ENCODE data around the gene GDF2.

Gene GDF2

DNA sequence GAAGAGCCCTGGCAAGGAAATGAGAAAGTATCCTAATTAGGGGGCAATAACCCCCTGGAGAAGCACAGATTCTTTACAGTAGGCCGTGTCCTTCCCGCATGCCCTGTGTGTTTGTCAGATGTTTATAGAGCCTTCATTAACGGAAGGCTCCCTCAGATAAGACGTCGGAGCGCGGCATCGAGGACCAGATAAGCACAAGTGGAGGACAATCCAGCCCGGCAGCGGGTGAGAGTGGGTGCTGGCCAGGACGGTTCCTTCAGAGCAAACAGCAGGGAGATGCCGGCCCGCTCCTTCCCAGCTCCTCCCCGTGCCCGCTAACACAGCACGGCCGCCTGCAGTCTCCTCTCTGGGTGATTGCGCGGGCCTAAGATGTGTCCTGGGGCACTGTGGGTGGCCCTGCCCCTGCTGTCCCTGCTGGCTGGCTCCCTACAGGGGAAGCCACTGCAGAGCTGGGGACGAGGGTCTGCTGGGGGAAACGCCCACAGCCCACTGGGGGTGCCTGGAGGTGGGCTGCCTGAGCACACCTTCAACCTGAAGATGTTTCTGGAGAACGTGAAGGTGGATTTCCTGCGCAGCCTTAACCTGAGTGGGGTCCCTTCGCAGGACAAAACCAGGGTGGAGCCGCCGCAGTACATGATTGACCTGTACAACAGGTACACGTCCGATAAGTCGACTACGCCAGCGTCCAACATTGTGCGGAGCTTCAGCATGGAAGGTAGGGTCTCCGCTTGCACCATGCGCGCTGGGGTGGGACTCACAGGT, at the start of gene GDF2:
TSS of gene GDF2 (plus strand) at position 155 of the 762 bp plus-strand sequence. CDS start at position 370, 215 bp downstream.
- DNase-seq: no peak

DNA sequence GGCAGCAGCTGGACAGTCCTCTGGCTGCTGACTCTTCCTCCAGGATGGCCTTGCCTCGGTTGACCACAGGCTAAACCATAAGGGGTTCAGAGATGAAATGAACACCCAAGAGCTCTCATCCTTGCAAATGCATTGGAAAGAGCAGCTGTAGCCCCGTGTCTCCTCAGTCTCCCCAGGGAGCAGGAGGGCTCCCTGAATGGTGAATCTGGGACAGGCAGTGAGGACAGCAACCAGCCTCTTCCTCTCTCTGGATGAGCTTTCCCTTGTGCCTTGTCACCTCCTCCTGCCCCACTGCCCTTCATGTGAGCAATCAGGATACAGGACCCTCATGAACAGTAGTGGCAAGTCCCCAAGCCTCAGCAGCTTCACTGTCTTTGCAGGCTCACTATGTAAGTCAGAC, 46.2 kb upstream of the GDF2 start:
- no peak for DNase-seq

DNA sequence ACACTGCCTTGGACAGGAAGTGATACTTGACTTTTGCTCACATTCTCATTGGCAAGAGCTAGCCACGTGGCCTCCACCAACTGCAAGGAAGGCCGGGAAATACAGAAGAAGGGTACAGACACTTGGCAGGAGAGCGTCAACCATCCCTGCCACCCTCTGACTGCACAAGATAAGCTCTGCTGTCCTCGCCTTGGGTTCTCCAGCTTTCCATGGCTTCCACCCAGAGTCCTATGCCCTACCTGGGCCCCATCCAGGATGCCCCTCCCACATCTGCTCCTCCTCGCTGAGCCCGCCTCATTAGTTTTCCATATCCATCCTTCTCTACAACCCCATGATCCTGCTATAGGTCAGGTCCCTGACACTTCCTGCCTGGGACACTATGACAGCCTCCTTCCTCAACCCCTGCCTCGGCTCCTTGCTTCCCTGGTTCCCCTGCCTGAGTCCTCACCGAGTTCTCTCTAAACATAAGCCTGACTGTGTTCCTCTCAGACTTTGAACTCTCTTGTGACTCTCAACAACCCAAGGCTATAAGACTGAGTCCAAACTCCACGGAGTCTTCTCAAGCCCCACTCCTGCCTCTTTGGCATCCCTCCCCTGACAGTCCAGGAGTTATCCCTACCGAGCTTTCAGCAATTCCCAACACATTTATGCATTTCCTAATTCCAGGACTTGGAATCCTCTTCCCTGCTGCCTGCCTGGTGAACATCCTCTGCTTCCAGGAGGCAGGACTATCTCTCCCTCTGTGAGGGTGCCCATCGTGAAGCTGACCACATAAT, 45.5 kb upstream of the GDF2 start:
- DNase-seq: no peak

DNA sequence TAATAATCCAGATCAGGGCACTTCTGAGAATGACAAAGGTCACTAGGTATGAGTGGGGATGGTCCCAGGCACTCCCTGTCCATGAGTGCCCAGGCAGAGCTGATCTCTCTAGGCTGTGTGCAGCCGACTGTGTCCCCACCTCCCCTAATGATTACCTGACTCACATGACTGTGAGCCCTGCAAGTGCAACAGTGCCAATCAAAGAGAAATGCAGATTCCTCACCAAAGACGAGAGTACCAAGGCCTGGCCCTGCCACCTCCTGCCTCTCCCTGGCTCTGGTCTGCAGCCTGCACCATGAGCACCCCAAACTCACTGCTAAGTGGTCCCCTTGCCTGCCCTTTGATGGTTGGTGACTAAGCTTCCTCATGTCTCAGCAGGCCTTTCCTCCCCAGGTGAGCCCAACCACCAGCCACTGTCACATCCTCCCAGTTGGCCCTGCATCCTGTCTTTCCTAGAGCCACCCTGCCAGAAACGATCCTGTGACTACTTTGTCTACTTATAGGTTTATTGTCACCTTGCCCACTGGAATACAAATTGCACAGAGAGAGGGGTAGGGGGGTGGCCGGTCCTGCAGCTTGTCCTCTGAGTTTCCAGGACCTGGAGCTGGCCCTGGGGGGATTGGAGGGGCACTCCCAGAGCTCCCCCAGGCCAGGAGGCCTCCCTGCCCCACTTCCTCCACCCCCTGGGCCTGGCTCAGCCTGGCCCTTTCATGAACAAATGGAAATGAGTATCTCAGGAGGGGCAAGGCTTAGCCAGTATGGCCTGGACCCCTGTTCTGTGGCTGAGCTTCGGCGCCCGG, 44.7 kb upstream of the GDF2 start:
- DNase-seq: no peak

- no peak for DNase-seq
These were observed 44.1 kb upstream of the GDF2 start for GRCh38 chr10:47278152-47278473.

- DNase-seq: no peak
These were observed 43.5 kb upstream of the GDF2 start for GRCh38 chr10:47278720-47279119.

DNA sequence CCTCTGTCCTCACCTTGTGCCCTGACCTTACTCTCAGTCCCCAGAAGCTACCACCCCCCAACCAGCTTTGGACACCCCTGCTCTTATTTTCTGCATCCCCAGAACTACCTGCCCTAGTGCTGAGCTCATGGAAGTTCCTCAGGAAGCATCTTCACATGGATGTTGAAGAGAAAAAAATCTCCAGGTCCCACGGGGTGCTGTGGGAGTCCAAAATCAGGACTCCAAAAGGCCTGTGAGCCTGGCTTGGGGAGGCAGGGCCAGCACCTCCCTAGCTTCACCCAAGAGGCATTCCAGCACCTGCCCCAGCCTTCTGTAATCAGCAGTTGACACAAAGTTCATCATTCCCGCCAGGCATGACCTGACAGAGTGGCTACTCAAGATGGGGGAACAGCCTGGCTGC, 43.0 kb upstream of the GDF2 start:
- DNase-seq: no peak

DNA sequence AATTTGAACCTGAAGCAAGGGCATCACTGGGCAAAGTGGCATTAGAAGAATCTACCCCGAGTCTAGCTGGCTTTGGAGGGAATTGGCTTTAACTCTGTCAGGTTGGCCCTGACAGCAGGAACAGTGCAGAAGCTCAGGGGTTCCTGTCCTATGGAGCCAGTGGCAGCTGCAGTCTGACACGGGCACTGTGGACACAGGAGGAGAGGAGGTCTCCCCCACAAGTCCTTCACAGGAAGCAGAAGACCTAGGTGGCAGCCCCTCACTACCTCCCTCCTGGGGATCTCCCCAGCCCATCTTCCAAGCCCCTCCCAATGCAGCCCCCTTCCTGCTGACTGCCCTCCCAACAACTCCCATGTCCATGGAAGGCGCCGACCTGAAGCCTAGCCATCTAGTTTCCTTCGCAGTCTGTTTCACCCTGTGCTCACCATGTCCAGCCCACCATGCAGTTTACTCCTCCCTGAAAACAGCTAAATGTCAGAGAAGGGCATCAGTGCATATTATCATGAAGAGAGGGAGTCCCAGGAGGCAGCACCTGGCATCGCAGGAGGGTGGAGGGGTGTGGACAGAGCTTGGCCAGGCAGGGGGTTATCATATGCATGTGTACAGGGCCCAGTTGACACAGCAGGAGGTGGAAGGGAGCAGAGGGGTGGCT, 40.1 kb upstream of the GDF2 start:
- no peak for DNase-seq

DNA sequence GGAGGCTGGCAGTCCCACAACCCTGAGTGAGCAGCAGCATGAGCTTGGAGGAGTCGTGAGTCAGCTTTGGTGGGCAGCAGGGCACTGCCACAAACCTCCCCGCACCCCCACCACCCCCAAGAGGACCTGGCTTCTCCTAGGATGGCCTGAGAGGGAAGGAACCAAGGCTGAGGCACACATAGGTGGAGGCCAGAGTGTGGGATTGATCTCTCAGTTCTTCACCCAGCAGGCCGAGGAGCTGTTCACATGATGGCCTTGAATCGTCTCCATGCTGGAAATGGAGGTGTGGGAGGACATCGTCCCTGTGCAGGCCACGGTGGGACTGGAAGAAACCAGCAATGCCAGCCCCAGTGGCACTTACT, 39.6 kb upstream of the GDF2 start:
- DNase-seq: no peak

DNA sequence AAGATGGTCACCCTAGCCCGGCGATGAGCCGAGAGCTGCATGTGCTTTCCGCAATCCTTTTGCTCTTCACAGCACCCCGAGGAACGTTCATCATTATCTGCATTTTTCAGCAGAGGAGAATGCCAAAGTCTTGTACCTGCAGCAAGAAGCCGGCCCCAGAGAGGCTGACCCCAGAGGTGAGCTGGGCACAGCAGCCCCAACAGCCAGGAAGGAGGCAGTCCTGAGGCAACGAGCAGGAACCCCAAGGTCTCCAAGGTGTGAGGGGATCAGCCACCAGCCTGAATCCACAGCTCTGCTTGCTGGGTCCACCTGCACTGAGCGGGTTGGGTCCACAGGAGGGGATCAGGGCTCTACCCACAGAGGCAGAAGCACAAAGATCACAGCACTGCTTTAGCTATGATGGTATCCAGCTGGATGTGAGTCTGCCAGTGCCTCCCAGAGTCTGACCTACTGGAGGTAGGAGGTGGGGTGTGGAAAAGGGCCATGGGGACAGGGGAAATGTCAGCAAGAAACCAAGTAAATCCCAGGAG, 39.1 kb upstream of the GDF2 start:
- DNase-seq: no peak

GRCh38 chr10:47283848-47284247, 38.4 kb upstream of the GDF2 start:
- DNase-seq: no peak

GRCh38 chr10:47285381-47286115, 36.7 kb upstream of the GDF2 start:
- no peak for DNase-seq

- no peak for DNase-seq
These were observed 36.1 kb upstream of the GDF2 start for GRCh38 chr10:47286116-47286505.

GRCh38 chr10:47286591-47287315, 35.5 kb upstream of the GDF2 start:
- no peak for DNase-seq

GRCh38 chr10:47287365-47287802, 34.9 kb upstream of the GDF2 start:
- no peak for DNase-seq

GRCh38 chr10:47287805-47288204, 34.4 kb upstream of the GDF2 start:
- DNase-seq: no peak

DNA sequence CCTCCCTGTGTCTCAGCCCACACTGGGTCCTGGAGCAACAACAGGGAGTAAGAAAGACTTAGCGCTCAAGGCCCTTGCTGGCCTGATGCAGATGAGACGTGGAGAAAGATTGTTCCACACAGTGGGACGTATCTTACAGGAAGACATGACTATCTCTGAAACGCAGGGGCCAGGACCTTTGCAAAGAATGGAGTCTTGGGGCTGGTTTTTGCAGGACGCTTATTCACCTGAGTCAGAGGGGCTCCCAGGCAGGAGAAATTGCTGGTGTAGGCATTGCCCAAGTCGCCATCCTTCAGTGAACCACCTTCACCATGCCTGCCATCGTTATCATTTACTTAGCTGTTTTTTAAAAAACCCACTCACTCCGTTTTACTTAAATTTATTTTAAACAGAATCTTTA, 34.0 kb upstream of the GDF2 start:
- no peak for DNase-seq

GRCh38 chr10:47288916-47289495, 33.2 kb upstream of the GDF2 start:
- DNase-seq: no peak

- DNase-seq: no peak
These were observed 32.3 kb upstream of the GDF2 start for GRCh38 chr10:47289921-47290320.

DNA sequence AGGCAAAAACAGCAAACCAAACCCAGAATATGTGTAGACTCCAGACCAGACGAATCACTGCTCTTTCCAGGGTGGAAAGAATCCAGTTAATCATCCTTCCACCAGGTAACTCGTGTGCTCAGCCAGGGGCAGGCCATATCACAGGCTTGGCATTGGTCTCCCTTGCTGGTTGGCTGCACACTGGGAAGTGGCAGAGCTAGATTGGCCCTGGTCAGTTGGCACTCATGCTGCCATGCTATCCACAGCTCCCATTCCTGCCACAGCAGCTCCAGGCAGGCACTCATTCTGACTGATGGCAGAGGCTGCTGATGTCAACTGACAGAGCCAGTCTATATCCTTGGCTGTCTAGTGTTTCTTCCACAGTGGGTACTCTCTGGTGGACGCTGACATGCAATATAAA, 31.9 kb upstream of the GDF2 start:
- no peak for DNase-seq

DNA sequence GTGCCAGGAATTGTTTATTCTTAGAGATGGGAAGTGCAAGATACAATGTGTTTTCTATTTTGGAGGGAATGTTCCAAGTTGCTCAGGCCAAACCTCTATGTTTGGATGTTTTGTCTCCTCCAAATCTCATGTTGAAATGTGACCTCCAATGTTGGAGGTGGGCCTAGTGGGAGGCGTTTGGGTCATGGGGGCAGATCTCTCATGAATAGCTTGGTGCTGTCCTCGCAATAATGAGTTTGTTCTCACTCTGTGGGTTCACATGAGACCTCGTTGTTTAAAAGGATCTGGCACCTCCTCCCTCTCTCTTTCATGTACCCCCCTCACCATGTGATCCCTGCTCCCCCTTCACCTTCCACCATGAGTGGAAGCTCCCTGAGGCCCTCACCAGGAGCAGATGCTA, 30.6 kb upstream of the GDF2 start:
- DNase-seq: no peak
